22Rv1 (cell line): ENCODE data around the gene NRGN.

Experiments used
- H3K27ac ChIP-seq: fragments of 450-650 bp; 2 replicates; pipeline ENCODE4 v1.5.1; 2017
- CTCF ChIP-seq: fragments of 450-650 bp; IDR thresholded peaks from 2 replicates; pipeline ENCODE4 v1.5.1; 2017; ENCODE audit warnings: mild to moderate bottlenecking
- ZFX ChIP-seq: fragments of 450-650 bp; IDR thresholded peaks from 2 replicates; pipeline ENCODE4 v1.6.1; 2017; ENCODE audit warnings: antibody characterized with exemption, borderline replicate concordance

Gene NRGN

GRCh38 chr11:124740277-124740882 lies 638 bp downstream of the NRGN start:
- no peak for TF ChIP-seq ZFX
- TF ChIP-seq CTCF = peak; percentile 53
- H3K27ac ChIP-seq = no peak overlapping the region

GRCh38 chr11:124742555-124742954 lies 2.8 kb downstream of the NRGN start:
- no peak overlapping the region for H3K27ac ChIP-seq
- TF ChIP-seq ZFX (no peak), CTCF (no peak)

GRCh38 chr11:124743050-124743449 lies 3.3 kb downstream of the NRGN start:
- TF ChIP-seq CTCF = no peak
- no peak for TF ChIP-seq ZFX

GRCh38 chr11:124745270-124745834 lies 5.6 kb downstream of the NRGN start:
- TF ChIP-seq ZFX (no peak), CTCF (no peak)
- H3K27ac ChIP-seq = no peak overlapping the region

More at GRCh38 chr11:124743050-124743449, 3.3 kb downstream of the NRGN start:
- no peak overlapping the region for H3K27ac ChIP-seq

- peak; percentile 35 for TF ChIP-seq CTCF
- no peak for TF ChIP-seq ZFX
- peak overlapping the region; percentile 73 for H3K27ac ChIP-seq
Measured at GRCh38 chr11:124745835-124746620, 6.3 kb downstream of the NRGN start.

GRCh38 chr11:124746621-124747243 lies 7.0 kb downstream of the NRGN start:
- TF ChIP-seq CTCF (peak; percentile 85), ZFX (no peak)
- peak overlapping the region; percentile 73 for H3K27ac ChIP-seq
